HCT116 (cell line): Measurements from ENCODE around the gene BAX. TPM values are rescaled to one million over a fixed set of nuclear protein-coding genes. Genes with fewer than 3 reads are reported as not detected.

ENCODE experiments used
- ATAC-seq: fragments of 200-7000 bp; cut with Tn5 transposase; 2 replicates; pipeline ENCODE4 v1.9.1; 2020; ENCODE audit warnings: mild to moderate bottlenecking, moderate library complexity
- BruUV-seq: library from RNA; stranded (reverse); fragments of 400-500 nt; replicated peaks from 2 replicates; lab custom pipeline; 2021; lab: Mats Ljungman, UMichigan
- CTCF ChIA-PET: fragments of 300-600 bp; sonication (Branson Sonifier 250); formaldehyde crosslinking; loops from one replicate; lab custom pipeline; 2021; ENCODE audit warnings: antibody characterized with exemption; lab: Charles Lee
- POLR2A ChIA-PET: fragments of 300-600, 350-600 bp; sonication (Branson Sonifier 250); formaldehyde crosslinking; loops from one replicate; lab custom pipeline; 2021; ENCODE audit warnings: antibody characterized with exemption; lab: Charles Lee
- RAD21 ChIA-PET, 2 experiments: fragments of 300-600 bp; sonication (Branson Sonifier 250); formaldehyde crosslinking; loops; one replicate each; lab custom pipeline; 2023; ENCODE audit warnings: low total read pairs in 2 of 2; ENCODE audit not compliant: uncharacterized antibody in 2 of 2, unreplicated experiment in 2 of 2, low non-redundant PET in 1 of 2; lab: Charles Lee
- DNase-seq: peaks from one replicate; pipeline ENCODE4 v3.0.0-alpha.2; 2010; ENCODE audit warnings: low read depth, low spot score
- H2AFZ ChIP-seq: fragments of 200-600 bp; shearing (Covaris generic), sonication (generic); 2 replicates; pipeline ENCODE4 v1.6.1; 2017; ENCODE audit warnings: low read depth, mixed run types, mixed read lengths, antibody characterized with exemption, low read length; ENCODE audit not compliant: poor library complexity, severe bottlenecking
- H3K27ac ChIP-seq: 2 replicates; pipeline ENCODE4 v1.5.1; 2012; ENCODE audit warnings: low read depth, low read length
- H3K27me3 ChIP-seq: fragments of 200-600 bp; sonication (generic); 2 replicates; pipeline ENCODE4 v1.6.1; 2016; ENCODE audit warnings: mixed run types, low read length, mixed read lengths; ENCODE audit not compliant: insufficient read depth
- H3K36me3 ChIP-seq, 2 experiments: fragments of 200-500 bp in 1 of 2; fragments of 200-600 bp in 1 of 2; sonication (Bioruptor generic) in 1 of 2; sonication (generic) in 1 of 2; 2 replicates each; pipeline versions ENCODE4 v1.5.1 to v1.6.1; 2014 to 2016; ENCODE audit warnings: low read length in 2 of 2, inconsistent platforms in 1 of 2, mixed read lengths in 1 of 2, mixed run types in 1 of 2; ENCODE audit not compliant: insufficient read depth in 2 of 2, control insufficient read depth in 1 of 2
- H3K4me1 ChIP-seq, 2 experiments: fragments of 200-600 bp in 1 of 2; sonication (generic) in 1 of 2; 2 replicates each; pipeline versions ENCODE4 v1.5.1 to v1.6.1; 2012 to 2017; ENCODE audit warnings: low read length in 2 of 2, inconsistent platforms in 1 of 2, mild to moderate bottlenecking in 1 of 2, mixed read lengths in 1 of 2, mixed run types in 1 of 2, moderate library complexity in 1 of 2; ENCODE audit not compliant: insufficient read depth in 2 of 2, control insufficient read depth in 1 of 2
- H3K4me2 ChIP-seq: fragments of 200-600 bp; sonication (generic); 2 replicates; pipeline ENCODE4 v1.6.1; 2017; ENCODE audit warnings: mixed run types, low read length, mixed read lengths
- H3K4me3 ChIP-seq, 2 experiments: fragments of 200-600 bp in 1 of 2; sonication (generic) in 1 of 2; replicated peaks in 1 of 2; 2 replicates each; pipeline ENCODE4 v1.5.1; 2011 to 2016; ENCODE audit warnings: low read length in 2 of 2, control low read depth in 1 of 2, low read depth in 1 of 2, mild to moderate bottlenecking in 1 of 2, mixed read lengths in 1 of 2, mixed run types in 1 of 2
- H3K79me2 ChIP-seq: fragments of 200-600 bp; sonication (generic); 2 replicates; pipeline ENCODE4 v1.6.1; 2017; ENCODE audit warnings: mild to moderate bottlenecking, mixed run types, low read length, moderate library complexity, mixed read lengths; ENCODE audit not compliant: insufficient read depth
- H3K9ac ChIP-seq: fragments of 200-600 bp; sonication (generic); 2 replicates; pipeline ENCODE4 v1.6.1; 2016; ENCODE audit warnings: low read length, mixed read lengths
- H3K9me2 ChIP-seq: fragments of 200-600 bp; sonication (generic), shearing (Covaris generic); 2 replicates; pipeline ENCODE4 v1.6.1; 2017; ENCODE audit warnings: mixed run types, mild to moderate bottlenecking, moderate library complexity; ENCODE audit not compliant: insufficient read depth
- H3K9me3 ChIP-seq, 2 experiments: fragments of 200-500 bp in 1 of 2; fragments of 200-600 bp in 1 of 2; sonication (Bioruptor generic) in 1 of 2; sonication (generic) in 1 of 2; 2 replicates each; pipeline ENCODE4 v1.6.1; 2014 to 2017; ENCODE audit warnings: low read length in 2 of 2, mixed read lengths in 2 of 2, inconsistent platforms in 1 of 2, low read depth in 1 of 2, mild to moderate bottlenecking in 1 of 2, mixed run types in 1 of 2, moderate library complexity in 1 of 2; ENCODE audit not compliant: control insufficient read depth in 1 of 2, insufficient read depth in 1 of 2
- H4K20me1 ChIP-seq: fragments of 200-600 bp; sonication (generic), shearing (Covaris generic); 2 replicates; pipeline ENCODE4 v1.6.1; 2017; ENCODE audit warnings: mixed run types, mild to moderate bottlenecking, moderate library complexity; ENCODE audit not compliant: insufficient read depth
- CBX3 ChIP-seq: IDR thresholded peaks from 2 replicates; pipeline ENCODE4 v1.6.1; 2012; ENCODE audit warnings: low read depth
- CEBPB ChIP-seq: IDR thresholded peaks from 2 replicates; pipeline ENCODE4 v1.6.1; 2012; ENCODE audit warnings: low read depth
- CTCF ChIP-seq, 3 experiments: fragments of 200-600 bp in 1 of 3; sonication (generic) in 1 of 3; IDR thresholded peaks in 2 of 3; conservative IDR thresholded peaks in 1 of 3; 2 replicates each; pipeline ENCODE4 v1.5.1; 2012 to 2017; ENCODE audit warnings: low read depth in 2 of 3, low read length in 2 of 3, antibody characterized with exemption in 1 of 3, borderline replicate concordance in 1 of 3, control low read depth in 1 of 3, mild to moderate bottlenecking in 1 of 3, mixed read lengths in 1 of 3, mixed run types in 1 of 3, moderate library complexity in 1 of 3; ENCODE audit not compliant: insufficient read depth in 1 of 3
- ELF1 ChIP-seq: IDR thresholded peaks from 2 replicates; pipeline ENCODE4 v1.6.1; 2012; ENCODE audit warnings: low read depth, borderline replicate concordance
- EZH2 ChIP-seq: fragments of 200-600 bp; sonication (generic); IDR thresholded peaks from 2 replicates; pipeline ENCODE4 v1.6.1; 2017; ENCODE audit warnings: antibody characterized with exemption, mixed run types
- JUND ChIP-seq: IDR thresholded peaks from 2 replicates; pipeline ENCODE4 v1.6.1; 2012
- POLR2A ChIP-seq: IDR thresholded peaks from 2 replicates; pipeline ENCODE4 v1.7.0; 2011; ENCODE audit warnings: borderline replicate concordance; ENCODE audit not compliant: insufficient read depth, insufficient read length; ENCODE audit errors: extremely low read depth
- POLR2AphosphoS5 ChIP-seq: IDR thresholded peaks from 2 replicates; pipeline ENCODE4 v1.6.1; 2011; ENCODE audit warnings: mild to moderate bottlenecking, low read depth, low read length, moderate library complexity
- RAD21 ChIP-seq: IDR thresholded peaks from 2 replicates; pipeline ENCODE4 v1.6.1; 2012; ENCODE audit warnings: low read depth, mild to moderate bottlenecking
- REST ChIP-seq: IDR thresholded peaks from 2 replicates; pipeline ENCODE4 v1.6.1; 2012; ENCODE audit warnings: low read depth
- SIN3A ChIP-seq: IDR thresholded peaks from 2 replicates; pipeline ENCODE4 v1.6.1; 2012; ENCODE audit warnings: low read depth
- SP1 ChIP-seq: IDR thresholded peaks from 2 replicates; pipeline ENCODE4 v1.6.1; 2012; ENCODE audit warnings: low read depth
- SRF ChIP-seq: IDR thresholded peaks from 2 replicates; pipeline ENCODE4 v1.6.1; 2012; ENCODE audit warnings: low read depth
- TCF7L2 ChIP-seq: IDR thresholded peaks from 2 replicates; pipeline ENCODE4 v1.7.0; 2011; ENCODE audit warnings: borderline replicate concordance, inconsistent platforms; ENCODE audit not compliant: insufficient read depth, insufficient read length; ENCODE audit errors: extremely low read depth
- YY1 ChIP-seq: IDR thresholded peaks from 2 replicates; pipeline ENCODE4 v1.6.1; 2011; ENCODE audit warnings: low read length, low read depth, moderate library complexity, mild to moderate bottlenecking; ENCODE audit not compliant: insufficient replicate concordance; ENCODE audit errors: extremely low read depth
- ZBTB33 ChIP-seq: IDR thresholded peaks from 2 replicates; pipeline ENCODE4 v1.6.1; 2011; ENCODE audit warnings: mild to moderate bottlenecking, low read length, moderate library complexity; ENCODE audit not compliant: insufficient replicate concordance; ENCODE audit errors: extremely low read depth
- ZFX ChIP-seq: fragments of 450-650 bp; IDR thresholded peaks from 2 replicates; pipeline ENCODE4 v1.6.1; 2017
- ZNF274 ChIP-seq: fragments of 200-500 bp; sonication (Bioruptor generic); IDR thresholded peaks from 2 replicates; pipeline ENCODE4 v1.6.1; 2014; ENCODE audit warnings: mild to moderate bottlenecking, low read depth, low read length, inconsistent platforms
- intact Hi-C: fragments of 100-400 bp; cut with micrococcal nuclease; formaldehyde crosslinking; loops from 2 replicates; pipeline ENCODE4 v1.10.0; 2022
- total RNA-seq: library from RNA; stranded (reverse); gene quantifications from one replicate; pipeline ENCODE4 v1.2.1, GENCODE V29; 2021; ENCODE audit not compliant: unreplicated experiment

Gene BAX
- total RNA-seq, 1 experiment from 2014 or later, result 96.4 TPM

- H3K9me2 ChIP-seq, result no peaks in the 10 kb centered on the region
- CTCF ChIA-PET, result interaction anchor here (1.0 to 3.1 kb wide), 2 partner anchors 16 to 54 kb away, joined by 3 to 14 read pairs; partner anchors contain the start of genes CGB2, GYS1 and RUVBL2
- H2AFZ ChIP-seq, result no peak overlapping the region
- H3K9ac ChIP-seq, result no peak overlapping the region
- peaks cover 5 to 14% of the 10 kb centered on the region in 2 experiments; a peak in 3 of 4 replicates for H3K4me1 ChIP-seq
- H3K4me3 ChIP-seq, result no peak overlapping the region
- no peak for TF ChIP-seq SRF
- TF ChIP-seq SIN3A, result no peak
- no peak for TF ChIP-seq CBX3
- no peak for TF ChIP-seq POLR2A
- TF ChIP-seq ELF1, result no peak
- no peak for TF ChIP-seq EZH2
- no peak for TF ChIP-seq ZBTB33
- TF ChIP-seq TCF7L2, result no peak
- TF ChIP-seq REST, result no peak
- no peak for TF ChIP-seq CTCF (IDR thresholded peaks at IDR 0.05 in 2 of 3, conservative IDR thresholded peaks at IDR 0.05 in 1 of 3; ENCODE audit: borderline replicate concordance in 1 of 3, insufficient read depth in 1 of 3, low read depth in 2 of 3, low read length in 2 of 3)
- no peak for TF ChIP-seq RAD21
- TF ChIP-seq JUND, result no peak
- TF ChIP-seq POLR2AphosphoS5, result no peak
- no peak for TF ChIP-seq YY1
- TF ChIP-seq CEBPB, result no peak
- TF ChIP-seq SP1, result no peak
- no peak for TF ChIP-seq ZNF274
- no peak for TF ChIP-seq ZFX
- TF ChIP-seq, all 23 proteins: peak for 0
- H3K36me3 ChIP-seq, result peaks cover 15 to 23% of the 10 kb centered on the region in 2 experiments; a peak in 3 of 4 replicates
- H3K27me3 ChIP-seq, result no peaks in the 10 kb centered on the region
- intact Hi-C loops, result no loop called here
- H3K79me2 ChIP-seq, result no peaks in the 10 kb centered on the region
- DNase-seq (no peak), ATAC-seq (no peak)
- no peak overlapping the region for H3K27ac ChIP-seq
- H3K4me2 ChIP-seq, result no peak overlapping the region
- POLR2A ChIA-PET, result interaction anchor here (0.6 to 1.3 kb wide), 2 partner anchors 105 to 137 kb away, joined by 3 read pairs; partner anchors contain the start of gene PPP1R15A
- no peaks in the 10 kb centered on the region for H4K20me1 ChIP-seq
- BruUV-seq, result no TSS peak
- no peaks in the 10 kb centered on the region for H3K9me3 ChIP-seq
- RAD21 ChIA-PET, result interaction anchor here in 1 of 2 experiments (0.7 kb wide), 1 partner anchor 132 kb away, joined by 3 read pairs; no protein-coding TSS in a partner anchor
Observed at GRCh38 chr19:48977061-48977460, 22.4 kb downstream of the BAX start.
